Testis (tissue), 2 donors: Measurements from ENCODE around the gene FLG.

Experiments
- POLR2A ChIP-seq: fragments of 450-650 bp; IDR thresholded peaks from one replicate; pipeline ENCODE4 v1.6.1; 2017; ENCODE audit warnings: antibody characterized with exemption, mild to moderate bottlenecking, moderate library complexity
- TF ChIP-seq, protein P1 (sequence below), 3 experiments: fragments of 450-650 bp in 2 of 3; fragments of 200-600 bp in 1 of 3; sonication (generic) in 1 of 3; IDR thresholded peaks; one replicate each; pipeline ENCODE4 v1.5.1; 2016 to 2019; ENCODE audit warnings: antibody characterized with exemption in 3 of 3, mild to moderate bottlenecking in 2 of 3, moderate library complexity in 1 of 3

DNA sequence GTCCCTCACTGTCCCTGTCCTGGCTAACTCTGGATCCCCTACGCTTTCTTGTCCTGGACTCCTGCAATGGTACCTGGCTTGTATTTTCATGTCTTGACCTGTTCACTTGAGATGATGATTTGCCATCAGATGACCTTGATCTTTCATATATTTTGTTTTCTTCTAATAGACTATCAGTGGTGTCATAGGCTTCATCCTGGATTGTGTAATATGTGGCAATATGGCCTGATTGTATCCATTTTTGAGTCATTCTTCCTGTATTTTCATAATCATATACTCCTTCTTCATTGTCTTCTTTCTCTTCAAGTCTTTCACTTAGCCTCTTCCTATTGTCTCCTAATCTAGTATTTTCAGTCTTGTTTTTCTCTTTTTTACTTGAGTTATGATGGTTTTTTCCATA is 11.1 kb downstream of the FLG start:
- TF ChIP-seq, protein P1, sequence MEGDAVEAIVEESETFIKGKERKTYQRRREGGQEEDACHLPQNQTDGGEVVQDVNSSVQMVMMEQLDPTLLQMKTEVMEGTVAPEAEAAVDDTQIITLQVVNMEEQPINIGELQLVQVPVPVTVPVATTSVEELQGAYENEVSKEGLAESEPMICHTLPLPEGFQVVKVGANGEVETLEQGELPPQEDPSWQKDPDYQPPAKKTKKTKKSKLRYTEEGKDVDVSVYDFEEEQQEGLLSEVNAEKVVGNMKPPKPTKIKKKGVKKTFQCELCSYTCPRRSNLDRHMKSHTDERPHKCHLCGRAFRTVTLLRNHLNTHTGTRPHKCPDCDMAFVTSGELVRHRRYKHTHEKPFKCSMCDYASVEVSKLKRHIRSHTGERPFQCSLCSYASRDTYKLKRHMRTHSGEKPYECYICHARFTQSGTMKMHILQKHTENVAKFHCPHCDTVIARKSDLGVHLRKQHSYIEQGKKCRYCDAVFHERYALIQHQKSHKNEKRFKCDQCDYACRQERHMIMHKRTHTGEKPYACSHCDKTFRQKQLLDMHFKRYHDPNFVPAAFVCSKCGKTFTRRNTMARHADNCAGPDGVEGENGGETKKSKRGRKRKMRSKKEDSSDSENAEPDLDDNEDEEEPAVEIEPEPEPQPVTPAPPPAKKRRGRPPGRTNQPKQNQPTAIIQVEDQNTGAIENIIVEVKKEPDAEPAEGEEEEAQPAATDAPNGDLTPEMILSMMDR (IDR thresholded peaks at IDR 0.05) = no peak
- no peak for TF ChIP-seq POLR2A
